ENCODE results near the gene SLAMF9. TPM values are rescaled to one million over a fixed set of nuclear protein-coding genes. Genes with fewer than 3 reads are reported as not detected.

The SLAMF9 gene
- total RNA-seq, 1 donor from 2014 or later = not detected

DNA sequence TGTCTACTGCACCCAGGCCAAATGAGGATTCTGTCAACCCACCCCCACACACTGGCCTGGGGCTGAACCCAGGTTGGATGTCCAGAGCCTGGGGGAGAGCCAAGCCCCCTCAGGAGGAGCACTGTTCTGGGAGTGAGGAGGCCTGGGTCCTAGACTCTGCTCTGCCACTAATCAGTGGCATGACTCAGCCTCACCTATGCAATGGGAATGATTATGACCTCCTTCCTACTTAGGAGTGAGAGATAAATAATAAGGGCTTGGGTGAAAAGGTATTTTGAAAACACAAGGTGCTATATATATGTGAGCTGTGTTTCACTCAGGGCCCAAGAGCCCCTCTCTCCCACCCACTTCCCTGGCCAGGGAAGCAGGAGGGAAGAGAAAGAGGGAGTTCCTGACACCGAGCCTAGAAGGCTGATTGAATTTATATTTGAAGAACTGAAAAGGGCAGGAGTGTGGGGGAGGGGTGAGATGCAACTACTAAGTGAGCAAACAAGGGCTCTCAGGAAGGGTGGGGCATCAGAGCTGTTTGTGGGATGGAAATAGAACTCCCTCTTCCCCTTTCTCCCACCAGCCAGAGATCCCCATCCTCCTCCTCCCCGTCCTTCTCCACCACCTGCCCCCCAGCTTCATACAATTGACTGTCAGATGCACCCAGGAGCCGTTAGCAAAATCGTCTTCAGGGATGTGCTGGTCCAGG, 16.8 kb downstream of the SLAMF9 start:
- DNase-seq (ENCODE audit: low spot score) = no peak
- intact Hi-C loops (cut with DNase I) = no loop called here

DNA sequence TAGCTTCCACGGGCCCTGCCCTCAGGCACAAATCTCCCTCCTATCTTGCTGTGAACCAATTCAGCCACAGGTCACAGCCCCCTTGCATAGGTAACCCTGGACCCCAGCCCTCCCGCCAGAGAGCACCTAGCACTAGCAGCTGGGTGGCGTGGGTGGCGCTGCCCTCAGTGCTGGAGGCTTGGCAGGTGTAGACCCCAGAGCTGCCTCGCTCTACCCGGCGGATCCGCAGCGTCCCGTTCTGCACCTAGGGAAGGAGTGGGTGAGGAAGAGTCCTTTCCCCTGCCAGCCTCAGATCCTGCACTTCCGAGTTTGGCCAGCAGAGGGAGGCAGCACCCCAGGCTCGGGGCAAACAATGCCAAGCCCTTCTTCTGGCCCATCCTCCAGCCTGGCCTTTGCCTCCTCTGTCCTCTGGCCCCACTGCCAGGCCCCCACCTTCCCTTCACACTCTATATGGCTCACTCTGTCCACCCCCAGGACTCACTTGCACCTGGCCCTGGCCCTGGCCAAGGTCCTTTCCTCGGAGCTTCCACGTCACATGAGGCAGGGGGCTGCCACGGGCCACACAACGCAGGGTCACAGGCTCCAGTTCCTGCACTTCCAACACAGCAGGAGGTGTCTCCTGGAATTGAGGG, 17.6 kb downstream of the SLAMF9 start:
- intact Hi-C loops (cut with DNase I) = loop anchor here (1.0 kb wide), 1 partner anchor 70 kb away; no protein-coding TSS in a partner anchor
- peak; percentile 90 for DNase-seq (ENCODE audit: low spot score)

DNA sequence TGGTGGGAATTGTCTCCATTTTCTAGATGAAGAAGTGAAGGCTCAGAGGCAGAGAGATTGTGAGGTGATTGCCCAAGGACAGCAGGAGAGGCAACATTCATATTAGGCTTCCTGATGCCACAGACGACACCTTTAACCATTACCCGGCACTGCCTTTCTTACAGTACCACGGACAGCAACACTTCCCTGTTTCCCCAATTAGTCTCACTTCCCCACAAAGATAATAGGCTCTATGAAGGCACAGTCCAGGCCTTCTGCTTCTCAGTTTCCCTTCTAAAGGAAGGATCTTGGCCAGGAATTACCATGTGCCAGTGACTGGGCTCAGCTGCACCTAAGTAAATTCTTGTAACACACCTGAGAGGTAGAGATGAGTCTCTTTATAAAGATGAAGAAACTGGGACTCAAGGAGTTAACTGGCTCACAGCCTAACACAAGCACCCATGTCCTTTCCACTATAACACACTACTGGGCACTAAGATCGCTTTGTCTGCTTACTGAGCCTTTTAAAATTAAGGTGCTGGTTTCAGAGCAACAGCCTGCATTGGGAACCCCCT, 18.2 kb downstream of the SLAMF9 start:
- DNase-seq (ENCODE audit: low spot score) = no peak
- intact Hi-C loops (cut with DNase I) = loop anchor here (1.0 kb wide), 1 partner anchor 71 kb away; no protein-coding TSS in a partner anchor

DNA sequence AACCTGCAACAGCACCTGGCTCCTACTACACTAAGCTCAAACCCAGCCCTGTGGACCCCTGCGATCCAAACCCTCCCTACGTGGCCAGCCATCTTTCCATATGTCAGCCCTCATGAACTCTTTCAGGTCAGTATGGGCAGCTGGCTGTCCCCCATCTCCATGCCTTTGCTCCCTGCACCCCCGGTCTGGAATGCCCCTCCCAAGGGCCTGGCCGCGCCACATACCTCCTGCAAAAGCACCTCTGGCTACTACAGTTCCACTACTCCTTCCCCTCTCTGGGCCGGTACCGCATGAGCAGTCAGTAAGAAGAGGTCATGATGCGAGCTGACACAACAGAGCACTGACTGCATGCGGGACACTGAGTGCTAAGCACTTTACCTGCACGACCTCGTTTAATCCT, 18.7 kb downstream of the SLAMF9 start:
- DNase-seq (ENCODE audit: low spot score) = no peak
- intact Hi-C loops (cut with DNase I) = no loop called here

DNA sequence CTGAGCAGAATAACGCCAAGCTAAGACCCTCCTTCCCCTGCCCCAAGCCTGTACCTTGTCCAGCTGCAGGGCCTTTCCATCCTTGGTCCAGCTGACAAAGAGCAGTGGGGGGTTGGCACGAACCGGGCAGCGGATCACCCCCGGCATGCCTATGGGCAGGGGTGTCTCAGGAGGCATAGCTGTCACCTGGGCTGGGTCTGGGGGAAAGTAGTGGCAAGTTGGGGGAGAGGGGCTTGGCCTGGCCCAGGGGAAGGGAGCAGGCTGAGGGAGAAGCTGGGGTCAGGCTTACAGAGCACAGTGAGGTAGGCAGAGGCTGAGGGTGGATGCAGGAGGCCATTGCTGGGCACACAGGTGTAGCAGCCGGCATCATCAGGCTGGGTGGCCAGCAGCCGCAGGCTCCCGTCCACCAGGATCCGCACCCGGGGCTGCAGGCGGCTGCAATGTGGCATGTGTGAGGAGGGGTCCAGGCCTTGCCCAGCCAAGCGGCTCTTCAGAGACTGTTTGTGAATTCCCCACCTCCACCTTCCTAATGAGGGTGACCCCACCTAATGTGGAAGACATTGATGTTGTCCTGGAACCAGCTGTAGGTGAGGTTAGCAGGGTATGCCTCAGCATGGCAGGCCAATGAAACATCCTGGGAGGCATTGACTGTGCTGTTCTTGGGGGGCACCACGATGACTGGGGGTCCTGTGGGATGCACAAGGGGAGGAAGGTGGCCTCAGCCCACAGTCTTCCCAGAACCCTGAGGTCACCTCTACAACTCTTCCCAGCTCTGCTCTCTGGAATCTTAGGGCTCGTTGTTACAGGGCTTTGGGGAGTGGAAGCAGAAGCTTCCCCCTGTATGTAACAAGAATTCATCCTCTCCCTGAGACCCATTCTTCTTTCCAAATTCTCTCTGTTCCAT, 19.6 kb downstream of the SLAMF9 start:
- intact Hi-C loops (cut with DNase I) = no loop called here

DNA sequence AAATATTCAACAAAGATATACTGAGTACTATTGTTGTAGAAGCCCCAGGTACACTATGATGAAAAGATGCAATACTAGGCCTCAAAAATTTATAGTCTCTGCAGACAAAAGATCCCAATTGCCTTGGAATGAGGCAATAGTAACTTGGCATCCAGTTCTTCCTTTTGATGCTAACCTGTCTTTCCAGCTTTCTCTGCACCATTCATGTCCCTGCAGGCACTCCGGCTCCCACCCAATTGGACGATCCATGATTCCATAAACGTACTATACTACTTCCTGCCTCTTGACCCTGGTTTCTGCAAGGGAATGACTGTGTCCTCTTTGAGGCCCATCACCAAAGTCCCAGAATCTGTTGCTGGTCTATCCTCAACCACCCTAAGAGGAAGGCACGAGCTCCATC, 20.7 kb downstream of the SLAMF9 start:
- intact Hi-C loops (cut with DNase I) = no loop called here
- no peak for DNase-seq (ENCODE audit: low spot score)

More for the DNA sequence above, 19.6 kb downstream of the SLAMF9 start:
- no peak for DNase-seq (ENCODE audit: low spot score)

DNA sequence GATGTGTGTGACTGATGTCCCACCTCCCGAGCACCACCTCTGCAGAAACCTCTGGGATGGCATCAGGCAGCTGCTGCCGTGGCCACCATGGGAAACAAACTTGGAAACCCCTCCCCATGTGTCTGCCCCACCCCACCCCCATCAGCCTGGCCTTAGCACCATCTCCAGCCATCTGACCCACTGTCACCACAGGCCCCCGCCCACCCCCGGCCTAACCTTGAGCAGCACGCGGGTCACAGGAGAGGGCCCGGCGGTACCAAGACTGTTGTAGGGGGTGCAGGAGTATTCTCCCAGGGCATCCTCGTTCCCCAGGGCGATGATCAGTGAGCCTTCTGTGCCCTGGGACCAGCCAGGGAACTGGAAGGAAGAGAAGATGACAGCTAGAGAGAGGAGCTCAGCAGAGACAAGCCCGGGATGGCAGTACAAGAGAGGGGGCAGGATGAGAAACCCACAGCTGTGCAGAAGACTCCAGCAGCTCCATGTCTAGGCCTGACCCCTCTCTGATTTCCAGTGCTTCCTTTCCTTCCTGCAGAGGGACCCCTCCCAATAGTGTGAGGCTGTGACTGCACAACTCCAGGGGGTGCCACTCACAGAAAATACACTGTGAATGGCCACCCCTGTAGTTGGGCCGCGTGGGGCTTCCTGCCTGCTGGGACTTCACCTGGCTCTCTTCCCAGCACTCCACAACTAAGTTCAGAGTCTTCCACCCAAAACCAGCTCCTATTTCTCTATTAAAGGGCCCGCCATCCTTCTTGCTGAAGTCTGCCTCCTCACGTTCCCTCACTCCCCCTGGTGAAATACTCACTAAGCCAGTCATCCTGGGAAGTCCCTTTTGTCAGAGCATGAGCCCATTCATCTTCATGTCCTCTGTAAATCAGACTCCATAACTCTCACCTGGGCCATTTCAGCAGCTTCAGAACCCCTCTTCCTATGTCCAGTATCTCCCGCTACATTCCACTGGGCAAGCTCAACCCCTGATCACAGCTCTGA, 21.4 kb downstream of the SLAMF9 start:
- no peak for DNase-seq (ENCODE audit: low spot score)
- intact Hi-C loops (cut with DNase I) = no loop called here

DNA sequence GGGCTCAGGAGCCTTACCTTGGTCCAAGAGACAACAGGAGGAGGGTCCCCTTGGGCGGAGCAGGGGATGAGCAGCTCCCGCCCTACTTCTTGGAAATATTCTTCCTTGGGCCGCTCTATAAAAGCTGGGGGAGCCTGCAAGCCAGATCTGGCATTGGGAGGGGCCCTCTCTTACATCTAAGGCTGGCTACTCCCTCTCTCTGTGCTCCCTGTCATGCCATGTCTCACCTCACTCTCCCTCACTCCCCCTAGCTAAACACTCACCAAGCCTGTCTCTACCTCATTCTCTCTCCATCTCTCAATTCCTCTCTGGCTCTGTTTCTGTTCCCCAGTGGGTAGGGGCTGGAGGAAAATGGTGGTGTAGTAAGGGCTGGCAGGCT, 22.3 kb downstream of the SLAMF9 start:
- no peak for DNase-seq (ENCODE audit: low spot score)
- intact Hi-C loops (cut with DNase I) = no loop called here

DNA sequence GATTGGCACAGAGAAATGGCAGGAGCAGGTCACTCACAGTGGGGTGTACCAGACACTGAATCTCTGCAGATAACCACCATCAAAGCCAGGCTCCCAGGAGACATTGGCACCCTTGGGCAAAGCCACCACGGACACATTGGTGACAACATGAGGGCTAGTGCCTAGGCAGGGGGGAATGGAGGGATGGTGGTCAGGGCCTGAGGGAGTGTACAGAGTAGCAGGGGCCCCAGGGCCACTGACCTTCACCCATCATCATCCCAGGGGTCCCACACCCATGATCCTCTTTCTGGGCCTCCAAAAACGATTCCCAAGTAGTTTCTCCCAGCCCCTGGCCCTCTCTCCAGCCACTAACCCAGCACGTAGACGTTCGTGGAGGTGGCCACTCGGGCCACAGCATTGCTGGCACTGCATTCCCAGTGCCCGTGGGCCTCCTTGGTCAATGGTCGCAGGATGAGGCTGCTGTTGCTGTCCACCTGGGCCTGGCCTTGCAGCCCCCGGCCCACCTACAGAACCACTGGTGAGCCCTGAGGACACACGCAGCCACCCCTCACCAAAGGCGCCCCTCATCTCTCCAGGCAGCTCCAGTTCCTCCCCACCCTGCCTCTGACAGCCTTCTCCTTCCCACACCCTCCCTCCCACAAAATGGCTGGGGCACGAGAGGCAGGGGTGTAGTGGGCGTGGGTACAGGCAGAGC, 22.8 kb downstream of the SLAMF9 start:
- DNase-seq (ENCODE audit: low spot score) = no peak
- intact Hi-C loops (cut with DNase I) = no loop called here

DNA sequence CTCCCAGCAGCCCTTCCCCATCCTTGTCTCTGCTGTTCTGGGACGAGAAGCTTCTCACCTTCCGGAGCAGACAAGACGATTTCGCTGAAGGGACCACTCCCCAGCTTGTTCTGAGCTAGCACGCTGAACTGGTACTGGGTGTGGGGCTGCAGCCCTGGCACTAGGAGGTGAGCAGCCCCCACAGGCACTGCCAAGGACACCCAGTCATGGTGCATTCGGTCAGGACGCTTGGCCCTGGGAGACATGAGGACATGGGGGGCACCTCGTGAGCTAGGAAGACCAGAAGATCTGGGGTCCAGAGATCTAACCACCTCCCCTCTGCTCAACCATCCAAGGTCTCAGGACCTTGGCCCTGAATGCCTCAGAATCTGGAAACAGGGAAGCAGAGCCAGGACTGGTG, 23.4 kb downstream of the SLAMF9 start:
- no peak for DNase-seq (ENCODE audit: low spot score)
- intact Hi-C loops (cut with DNase I) = no loop called here

DNA sequence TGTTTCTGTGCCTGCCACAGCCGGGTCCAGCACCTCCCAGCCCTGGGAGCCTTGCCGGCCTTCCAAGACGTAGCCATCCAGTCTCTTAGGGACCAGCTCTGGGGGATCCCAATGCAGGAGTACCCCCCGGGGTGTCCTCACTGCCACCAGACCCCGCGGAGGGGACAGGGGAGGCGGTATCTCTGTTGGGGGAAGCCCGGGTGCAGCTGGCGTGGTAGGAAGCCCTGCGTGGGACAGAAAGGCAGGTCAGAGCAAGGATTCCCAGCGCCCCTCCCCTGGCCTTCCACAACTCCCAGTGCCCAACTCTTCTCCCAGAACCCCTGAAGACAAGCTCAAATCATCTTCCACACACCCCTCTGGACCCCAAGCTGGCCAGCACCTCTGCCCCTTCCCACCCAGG, 23.8 kb downstream of the SLAMF9 start:
- no peak for DNase-seq (ENCODE audit: low spot score)
- intact Hi-C loops (cut with DNase I) = no loop called here

DNA sequence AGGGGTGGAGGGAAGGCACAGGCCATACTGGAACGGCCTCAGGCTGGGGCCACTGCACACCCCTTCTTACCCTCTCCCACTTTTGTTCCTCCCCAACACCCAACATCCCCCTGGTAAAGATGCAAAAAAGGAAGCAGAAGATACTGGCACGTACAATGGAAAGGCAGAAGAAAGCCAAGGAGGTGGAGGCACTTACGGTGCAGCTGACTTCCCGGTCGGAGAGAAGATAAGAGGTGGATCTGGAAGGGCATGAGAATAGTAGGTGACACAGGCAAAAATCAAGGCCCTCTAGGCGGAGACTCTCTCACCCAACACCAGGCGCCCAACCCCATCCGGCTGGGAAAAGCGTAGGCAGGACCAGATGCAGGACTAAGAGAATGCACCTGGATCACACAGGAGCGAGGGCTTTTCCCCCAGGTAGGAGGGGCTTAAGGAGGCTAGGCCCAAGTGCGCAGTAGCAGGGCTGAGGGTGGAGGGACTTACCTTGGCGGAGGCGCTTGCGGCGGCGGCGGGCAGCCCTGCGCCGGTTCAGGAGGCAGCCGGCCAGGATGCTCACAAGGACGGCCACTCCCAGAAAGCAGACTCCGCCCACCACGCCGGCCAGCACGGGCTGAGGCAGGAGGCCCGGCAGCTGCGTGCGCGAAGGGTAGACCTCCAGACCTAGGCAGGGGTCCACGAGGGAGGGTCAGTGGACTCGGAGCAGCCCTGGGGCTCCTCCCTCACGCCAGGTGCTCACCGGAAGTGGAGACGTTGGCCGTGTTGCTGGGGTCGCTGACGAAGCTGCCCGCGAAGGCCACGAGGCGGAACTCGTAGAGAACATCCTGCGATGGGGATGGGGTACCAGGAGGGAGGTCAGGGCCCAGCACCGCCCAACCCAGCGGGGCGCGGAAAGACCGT, 24.6 kb downstream of the SLAMF9 start:
- intact Hi-C loops (cut with DNase I) = loop anchor here (5.0 kb wide), 1 partner anchor 1777 kb away; no protein-coding TSS in a partner anchor
- DNase-seq (ENCODE audit: low spot score) = no peak

DNA sequence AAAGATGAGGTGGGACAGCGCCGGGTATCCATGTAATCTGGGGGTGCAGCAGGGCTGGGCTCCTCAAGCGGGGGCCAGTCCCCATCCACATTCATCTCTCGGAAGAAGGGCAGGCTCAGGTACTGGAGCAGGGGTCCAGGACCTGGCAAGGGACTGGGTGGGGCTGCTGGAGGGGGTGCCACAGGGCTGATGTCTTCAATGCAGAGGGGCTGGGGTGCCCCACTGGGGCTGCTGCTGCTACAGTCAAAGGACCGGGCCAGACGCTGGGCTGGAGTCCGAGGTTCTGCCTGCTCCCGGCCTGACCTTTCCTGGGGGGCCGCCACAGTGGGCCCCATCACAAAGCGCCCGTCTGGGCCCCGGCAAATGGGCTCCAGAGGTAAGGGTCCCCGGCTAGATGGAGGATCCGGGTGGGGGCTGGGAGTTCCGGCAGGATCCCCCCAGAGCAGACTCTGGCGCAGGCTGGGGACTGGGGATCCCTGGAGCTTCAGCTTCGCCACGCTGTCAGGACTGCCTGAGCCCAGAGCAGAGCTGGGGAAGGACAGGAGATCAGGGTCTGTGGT, 25.5 kb downstream of the SLAMF9 start:
- intact Hi-C loops (cut with DNase I) = loop anchor here (5.0 kb wide), 1 partner anchor 1776 kb away; no protein-coding TSS in a partner anchor
- DNase-seq (ENCODE audit: low spot score) = no peak

DNA sequence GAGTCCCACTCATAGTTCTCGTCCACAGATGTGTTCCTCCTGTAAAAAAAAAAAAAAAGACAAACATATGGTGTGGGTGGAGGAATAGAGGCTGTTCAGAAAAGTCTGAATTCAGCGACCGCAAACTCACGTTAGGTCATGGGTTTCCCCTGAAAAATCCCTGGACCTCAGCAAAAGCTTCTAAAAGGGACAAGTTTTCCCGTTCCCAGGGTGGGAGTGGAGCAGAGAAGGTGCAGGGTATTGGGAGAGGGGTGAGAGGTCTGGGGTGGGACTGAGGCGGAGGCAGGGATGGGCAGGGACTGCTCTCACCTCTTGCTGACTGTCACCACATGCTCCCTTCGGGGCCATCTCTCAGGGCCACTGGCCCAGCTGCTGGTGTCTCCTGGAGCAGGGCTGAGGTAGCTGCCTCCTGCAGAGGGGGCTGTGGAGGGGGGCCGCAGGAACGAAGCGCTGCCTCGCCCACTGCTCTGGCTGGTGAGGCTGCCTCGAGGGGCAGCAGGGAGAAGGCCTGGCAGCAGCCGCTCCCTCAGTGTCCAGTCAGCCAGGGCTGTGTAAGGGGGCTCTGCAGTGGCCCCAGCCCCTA, 26.1 kb downstream of the SLAMF9 start:
- DNase-seq (ENCODE audit: low spot score) = no peak
- intact Hi-C loops (cut with DNase I) = loop anchor here (5.0 kb wide), 1 partner anchor 1776 kb away; no protein-coding TSS in a partner anchor

DNA sequence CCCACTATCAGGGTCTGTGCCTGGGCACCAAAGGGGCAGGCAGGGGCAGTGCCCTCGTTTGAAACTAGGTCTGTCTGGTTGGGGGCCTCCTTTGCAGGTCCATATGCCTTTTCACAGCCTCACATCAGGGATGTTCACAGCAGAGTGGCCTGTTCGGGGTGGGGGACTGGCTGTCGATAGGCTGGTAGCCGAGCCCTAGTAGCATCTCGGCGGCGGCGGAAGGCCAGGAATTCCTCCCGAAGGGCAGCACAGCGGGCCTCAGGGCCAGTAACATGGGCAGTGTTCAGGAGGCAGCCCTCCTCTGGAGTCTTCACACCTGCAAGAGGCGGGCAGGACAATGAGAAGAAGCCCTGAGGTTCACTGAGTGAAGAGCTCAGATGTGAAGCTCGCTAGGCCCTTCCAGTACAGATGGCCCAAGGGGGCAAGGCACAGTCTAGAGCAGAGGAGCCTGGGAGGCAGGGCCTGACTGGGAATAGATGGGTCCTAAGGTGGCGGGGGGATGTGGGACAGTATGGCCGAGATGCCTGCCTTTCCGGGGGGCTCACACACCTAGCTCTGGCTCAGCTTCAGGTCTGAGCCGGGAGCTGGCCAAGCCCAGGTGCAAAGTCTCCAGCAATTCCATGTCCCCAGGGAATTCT, 26.7 kb downstream of the SLAMF9 start:
- DNase-seq (ENCODE audit: low spot score) = no peak
- intact Hi-C loops (cut with DNase I) = loop anchor here (5.0 kb wide), 1 partner anchor 1775 kb away; no protein-coding TSS in a partner anchor

DNA sequence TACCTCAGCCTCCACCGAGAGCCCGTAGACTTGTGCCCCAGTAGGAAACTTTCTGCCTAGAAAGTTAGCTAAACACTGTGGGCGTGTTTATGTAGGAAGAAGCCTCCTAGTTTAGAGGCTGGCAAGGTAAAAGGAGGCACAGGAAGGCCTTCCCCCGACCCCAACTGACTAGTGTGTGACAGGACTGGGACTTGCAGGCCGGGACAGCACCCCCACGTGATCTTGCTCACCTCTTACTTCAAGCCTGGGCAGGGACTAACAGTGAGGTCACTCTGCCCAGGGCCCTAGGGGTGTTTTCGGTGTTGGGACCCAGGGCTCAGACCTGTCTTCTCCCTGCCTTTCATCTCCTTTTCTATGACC, 28.3 kb downstream of the SLAMF9 start:
- intact Hi-C loops (cut with DNase I) = loop anchor here (1.0 to 5.0 kb wide), 2 partner anchors 35 to 1773 kb away; no protein-coding TSS in a partner anchor
- DNase-seq (ENCODE audit: low spot score) = no peak
